SU-DHL-6 (cell line): Measurements from ENCODE around the gene LAMP1.

ENCODE experiments used
- H2AFZ ChIP-seq: fragments of 200-600 bp; sonication (generic); 2 replicates; pipeline ENCODE4 v1.6.1; 2014; ENCODE audit warnings: low read depth, mild to moderate bottlenecking, moderate library complexity, mixed read lengths, antibody characterized with exemption, low read length; ENCODE audit not compliant: severe bottlenecking
- H3F3A ChIP-seq: fragments of 200-600 bp; shearing (Covaris generic); 2 replicates; pipeline ENCODE4 v1.6.0; 2016; ENCODE audit warnings: antibody characterized with exemption, mild to moderate bottlenecking; ENCODE audit not compliant: insufficient read depth
- H3K27ac ChIP-seq: fragments of 200-600 bp; sonication (generic); 2 replicates; pipeline ENCODE4 v1.5.1; 2016; ENCODE audit warnings: low read depth, mild to moderate bottlenecking, low read length, moderate library complexity, mixed read lengths
- H3K27me3 ChIP-seq: fragments of 200-600 bp; sonication (generic), shearing (Covaris generic); 2 replicates; pipeline ENCODE4 v1.6.0; 2014; ENCODE audit warnings: mild to moderate bottlenecking, low read length
- H3K36me3 ChIP-seq: fragments of 200-600 bp; sonication (generic); 2 replicates; pipeline ENCODE4 v1.6.1; 2014; ENCODE audit warnings: mild to moderate bottlenecking, low read length, mixed read lengths
- H3K4me2 ChIP-seq: fragments of 300-600, 200-600 bp; shearing (Covaris generic), sonication (generic); 2 replicates; pipeline ENCODE4 v1.6.0; 2014; ENCODE audit warnings: low read length, low read depth, mild to moderate bottlenecking; ENCODE audit not compliant: poor library complexity, severe bottlenecking
- H3K4me3 ChIP-seq: fragments of 200-600 bp; sonication (generic); 2 replicates; pipeline ENCODE4 v1.5.1; 2014; ENCODE audit warnings: antibody characterized with exemption, low read length, mild to moderate bottlenecking, mixed read lengths; ENCODE audit not compliant: insufficient read depth, poor library complexity, severe bottlenecking
- H3K79me2 ChIP-seq: fragments of 200-600 bp; sonication (generic); 2 replicates; pipeline ENCODE4 v1.6.1; 2014; ENCODE audit warnings: mild to moderate bottlenecking, low read length, moderate library complexity; ENCODE audit not compliant: insufficient read depth
- H3K9ac ChIP-seq: fragments of 200-600 bp; sonication (generic); 2 replicates; pipeline ENCODE4 v1.7.0; 2014; ENCODE audit warnings: mild to moderate bottlenecking, low read length
- H3K9me2 ChIP-seq: fragments of 200-600 bp; sonication (generic); replicated peaks from 2 replicates; pipeline ENCODE4 v1.6.1; 2014; ENCODE audit warnings: low read length; ENCODE audit not compliant: insufficient read depth
- H3K9me3 ChIP-seq: fragments of 200-600 bp; sonication (generic); 2 replicates; pipeline ENCODE4 v1.6.1; 2014; ENCODE audit warnings: low read length, mixed read lengths; ENCODE audit not compliant: insufficient read depth
- H4K20me1 ChIP-seq: fragments of 200-600 bp; sonication (generic); 2 replicates; pipeline ENCODE4 v1.6.1; 2014; ENCODE audit warnings: low read depth, mild to moderate bottlenecking, antibody characterized with exemption, low read length, moderate library complexity, mixed read lengths
- EZH2phosphoT487 ChIP-seq: fragments of 200-600 bp; sonication (generic), shearing (Covaris generic); conservative IDR thresholded peaks from 2 replicates; pipeline ENCODE4 v1.6.1; 2018; ENCODE audit warnings: mild to moderate bottlenecking, antibody characterized with exemption, low read length, moderate library complexity, mixed read lengths
- TF ChIP-seq, protein P1 (sequence below): fragments of 200-600 bp; sonication (generic); IDR thresholded peaks from one replicate; pipeline ENCODE4 v1.5.1; 2017; ENCODE audit warnings: antibody characterized with exemption, mild to moderate bottlenecking, low read length, moderate library complexity; ENCODE audit not compliant: insufficient read depth, poor library complexity, severe bottlenecking

Gene LAMP1

DNA sequence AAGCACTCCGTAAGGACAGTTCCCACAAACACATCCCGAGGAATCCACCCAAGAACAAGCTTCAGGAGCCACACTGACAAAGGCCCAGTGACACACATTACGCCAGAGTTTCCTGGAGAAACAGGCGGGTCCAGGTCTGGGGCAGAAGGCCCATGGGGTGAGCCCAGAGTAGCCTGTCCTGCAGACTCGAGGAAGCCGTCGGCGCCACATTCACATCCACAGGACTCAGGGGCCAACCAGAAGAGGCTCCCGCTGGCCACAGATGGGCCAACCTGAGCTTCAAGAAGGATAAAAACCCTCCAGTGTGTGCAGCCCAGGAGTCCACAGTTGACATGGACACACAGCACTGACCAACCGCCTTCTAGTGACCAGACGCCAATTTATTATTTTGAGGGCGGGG lies 35.6 kb downstream of the LAMP1 start:
- Histone ChIP-seq H4K20me1 (no peaks in the 10 kb centered on the region), H3K9me2 (no peaks in the 10 kb centered on the region), H3F3A (no peaks in the 10 kb centered on the region), H2AFZ (no peak overlapping the region), H3K79me2 (no peaks in the 10 kb centered on the region), H3K4me3 (no peak overlapping the region), H3K9me3 (no peaks in the 10 kb centered on the region), H3K27ac (no peak overlapping the region), H3K27me3 (no peaks in the 10 kb centered on the region), H3K9ac (no peak overlapping the region), H3K4me2 (no peak overlapping the region), H3K36me3 (no peaks in the 10 kb centered on the region)
- TF ChIP-seq, protein P1, sequence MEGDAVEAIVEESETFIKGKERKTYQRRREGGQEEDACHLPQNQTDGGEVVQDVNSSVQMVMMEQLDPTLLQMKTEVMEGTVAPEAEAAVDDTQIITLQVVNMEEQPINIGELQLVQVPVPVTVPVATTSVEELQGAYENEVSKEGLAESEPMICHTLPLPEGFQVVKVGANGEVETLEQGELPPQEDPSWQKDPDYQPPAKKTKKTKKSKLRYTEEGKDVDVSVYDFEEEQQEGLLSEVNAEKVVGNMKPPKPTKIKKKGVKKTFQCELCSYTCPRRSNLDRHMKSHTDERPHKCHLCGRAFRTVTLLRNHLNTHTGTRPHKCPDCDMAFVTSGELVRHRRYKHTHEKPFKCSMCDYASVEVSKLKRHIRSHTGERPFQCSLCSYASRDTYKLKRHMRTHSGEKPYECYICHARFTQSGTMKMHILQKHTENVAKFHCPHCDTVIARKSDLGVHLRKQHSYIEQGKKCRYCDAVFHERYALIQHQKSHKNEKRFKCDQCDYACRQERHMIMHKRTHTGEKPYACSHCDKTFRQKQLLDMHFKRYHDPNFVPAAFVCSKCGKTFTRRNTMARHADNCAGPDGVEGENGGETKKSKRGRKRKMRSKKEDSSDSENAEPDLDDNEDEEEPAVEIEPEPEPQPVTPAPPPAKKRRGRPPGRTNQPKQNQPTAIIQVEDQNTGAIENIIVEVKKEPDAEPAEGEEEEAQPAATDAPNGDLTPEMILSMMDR, result no peak
- TF ChIP-seq EZH2phosphoT487, result no peak

DNA sequence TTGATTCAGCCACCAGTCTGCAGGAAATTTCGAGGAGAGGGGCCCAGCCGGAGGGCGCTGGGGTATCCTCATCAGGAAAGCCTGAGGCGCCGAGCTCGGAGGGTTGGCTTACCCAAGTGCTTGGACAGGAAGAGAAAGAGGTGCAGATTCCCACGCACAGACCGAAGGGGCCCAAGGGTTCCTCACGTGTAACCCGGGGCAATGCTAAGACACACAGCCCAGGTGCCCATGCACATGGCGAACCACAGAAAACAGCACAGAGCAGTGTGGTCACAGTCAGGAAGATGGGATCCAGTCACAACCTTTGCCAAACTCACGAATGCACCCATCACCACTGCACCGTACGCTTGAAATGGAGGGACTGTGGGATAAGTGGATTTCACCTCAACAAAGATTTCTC lies 36.0 kb downstream of the LAMP1 start:
- H3K4me3 ChIP-seq, result no peak overlapping the region
- H3K79me2 ChIP-seq, result no peaks in the 10 kb centered on the region

DNA sequence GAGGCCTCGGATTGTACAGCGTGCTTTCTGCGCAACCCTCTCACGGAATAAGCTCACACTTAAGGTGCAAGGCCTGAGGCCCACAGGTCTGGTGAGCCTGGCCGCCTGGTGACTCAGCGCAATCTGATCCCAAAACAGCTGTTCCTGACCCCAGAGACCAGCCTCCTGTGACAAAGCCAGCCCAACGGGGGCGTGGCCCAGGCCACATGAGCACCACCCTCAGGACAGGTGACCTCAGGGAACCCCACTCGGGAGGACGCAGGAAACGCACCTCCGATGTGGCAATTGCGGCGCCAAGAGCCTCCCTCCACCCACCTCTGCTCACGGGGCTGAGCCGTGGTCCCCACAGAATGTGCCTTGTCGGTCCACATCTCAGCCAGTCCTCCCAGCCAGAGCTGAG lies 40.5 kb downstream of the LAMP1 start:
- H3K9me2 ChIP-seq, result no peaks in the 10 kb centered on the region
- H3K27me3 ChIP-seq, result no peaks in the 10 kb centered on the region
- H3K4me3 ChIP-seq, result no peak overlapping the region
- TF ChIP-seq EZH2phosphoT487, result no peak
- TF ChIP-seq, protein P1, result no peak
- no peaks in the 10 kb centered on the region for H3K9me3 ChIP-seq
- H3K36me3 ChIP-seq, result no peaks in the 10 kb centered on the region
- H3K4me2 ChIP-seq, result no peak overlapping the region
- H3K9ac ChIP-seq, result no peak overlapping the region
- no peak overlapping the region for H2AFZ ChIP-seq
- no peaks in the 10 kb centered on the region for H4K20me1 ChIP-seq
- H3K79me2 ChIP-seq, result no peaks in the 10 kb centered on the region
- H3F3A ChIP-seq, result no peaks in the 10 kb centered on the region
- H3K27ac ChIP-seq, result no peak overlapping the region

More for the DNA sequence above, 36.0 kb downstream of the LAMP1 start:
- no peak overlapping the region for H3K9ac ChIP-seq
- H3K9me2 ChIP-seq, result no peaks in the 10 kb centered on the region
- H3K9me3 ChIP-seq, result no peaks in the 10 kb centered on the region
- H3K36me3 ChIP-seq, result no peaks in the 10 kb centered on the region
- no peaks in the 10 kb centered on the region for H3F3A ChIP-seq
- TF ChIP-seq, protein P1, result no peak
- TF ChIP-seq EZH2phosphoT487, result no peak
- H3K4me2 ChIP-seq, result no peak overlapping the region
- no peaks in the 10 kb centered on the region for H4K20me1 ChIP-seq
- no peak overlapping the region for H2AFZ ChIP-seq
- H3K27ac ChIP-seq, result no peak overlapping the region
- H3K27me3 ChIP-seq, result no peaks in the 10 kb centered on the region

DNA sequence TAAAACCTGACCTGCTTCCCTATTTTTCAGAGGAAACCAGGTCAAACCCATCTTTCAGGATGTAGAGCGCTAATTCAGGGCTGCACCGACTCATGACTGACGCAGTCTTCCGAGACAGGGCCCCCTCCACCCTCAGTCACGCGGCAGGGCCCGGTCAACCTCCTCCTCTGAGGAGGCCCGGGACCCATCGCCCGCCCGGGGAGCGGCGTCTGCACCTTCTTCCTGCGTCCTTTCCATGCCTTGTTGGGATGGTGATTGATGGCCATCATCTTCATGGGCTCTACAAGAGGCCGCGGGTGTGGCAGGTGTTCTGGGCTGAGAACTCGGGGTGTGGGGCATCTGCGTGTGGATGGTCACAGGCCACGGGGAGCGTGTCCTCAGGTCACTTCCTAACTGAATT lies 40.9 kb downstream of the LAMP1 start:
- Histone ChIP-seq H3K4me3 (no peak overlapping the region), H3K79me2 (no peaks in the 10 kb centered on the region), H3K27ac (no peak overlapping the region), H3F3A (no peaks in the 10 kb centered on the region), H3K4me2 (no peak overlapping the region), H3K27me3 (no peaks in the 10 kb centered on the region), H3K9ac (no peak overlapping the region), H2AFZ (no peak overlapping the region), H3K36me3 (no peaks in the 10 kb centered on the region), H3K9me2 (no peaks in the 10 kb centered on the region), H4K20me1 (no peaks in the 10 kb centered on the region), H3K9me3 (no peaks in the 10 kb centered on the region)
- no peak for TF ChIP-seq EZH2phosphoT487
- TF ChIP-seq, protein P1, result no peak
